HG03558 (cell line): ENCODE measurements around the gene PLCB4.
"Not testable (repeated sequence)": the region's sequence is repeated elsewhere in the genome, so short reads cannot be mapped to it uniquely, and the experiment has no call there.

Source experiments
- ATAC-seq: cut with Tn5 transposase; IDR thresholded peaks from one replicate; pipeline ENCODE4 v1.9.1; 2021; ENCODE audit warnings: moderate number of reproducible peaks; ENCODE audit not compliant: unreplicated experiment; ENCODE audit errors: extremely low read depth

The PLCB4 gene

GRCh38 chr20:9068841-9069663, at the start of gene PLCB4:
Gene PLCB4, plus strand, starts transcription at chr20:9069087. Its CDS starts 238,728 bp downstream, at chr20:9307815.
- ATAC-seq, result no peak

GRCh38 chr20:9019833-9020232, 49.1 kb upstream of the PLCB4 start:
- ATAC-seq, result no peak

GRCh38 chr20:9021216-9021615, 47.7 kb upstream of the PLCB4 start:
- no peak for ATAC-seq

GRCh38 chr20:9021699-9022098, 47.2 kb upstream of the PLCB4 start:
- ATAC-seq, result no peak

- ATAC-seq, result no peak
Observed at GRCh38 chr20:9022376-9022775, 46.5 kb upstream of the PLCB4 start.

- no peak for ATAC-seq
Observed at GRCh38 chr20:9024606-9025005, 44.3 kb upstream of the PLCB4 start.

- no peak for ATAC-seq
Observed at GRCh38 chr20:9025011-9025410, 43.9 kb upstream of the PLCB4 start.

GRCh38 chr20:9025643-9026042, 43.2 kb upstream of the PLCB4 start:
- no peak for ATAC-seq

- ATAC-seq, result no peak
Observed at GRCh38 chr20:9027626-9028025, 41.3 kb upstream of the PLCB4 start.

GRCh38 chr20:9028419-9028818, 40.5 kb upstream of the PLCB4 start:
- no peak for ATAC-seq

- no peak for ATAC-seq
Observed at GRCh38 chr20:9031991-9032390, 36.9 kb upstream of the PLCB4 start.

GRCh38 chr20:9032758-9033157, 36.1 kb upstream of the PLCB4 start:
- no peak for ATAC-seq

- no peak for ATAC-seq
Observed at GRCh38 chr20:9035126-9035525, 33.8 kb upstream of the PLCB4 start.

- ATAC-seq, result no peak
Observed at GRCh38 chr20:9036593-9036992, 32.3 kb upstream of the PLCB4 start.

GRCh38 chr20:9038791-9039535, 29.9 kb upstream of the PLCB4 start:
- no peak for ATAC-seq

GRCh38 chr20:9040863-9041524, 27.9 kb upstream of the PLCB4 start:
- no peak for ATAC-seq

GRCh38 chr20:9043364-9043763, 25.5 kb upstream of the PLCB4 start:
- no peak for ATAC-seq

- not testable (repeated sequence) for ATAC-seq
Observed at GRCh38 chr20:9047928-9048327, 21.0 kb upstream of the PLCB4 start.

- ATAC-seq, result no peak
Observed at GRCh38 chr20:9051508-9051907, 17.4 kb upstream of the PLCB4 start.

- no peak for ATAC-seq
Observed at GRCh38 chr20:9052136-9052535, 16.8 kb upstream of the PLCB4 start.

- ATAC-seq, result no peak
Observed at GRCh38 chr20:9053108-9053507, 15.8 kb upstream of the PLCB4 start.
